ENCODE data around the gene PLEKHH2.
"Not testable (repeated sequence)": the region's sequence is repeated elsewhere in the genome, so short reads cannot be mapped to it uniquely, and the experiment has no call there.

The PLEKHH2 gene

GRCh38 chr2:43717322-43717721 lies 80.3 kb downstream of the PLEKHH2 start:
- no peak for DNase-seq (ENCODE audit: low read depth)

- DNase-seq (ENCODE audit: low read depth): no peak
Measured at GRCh38 chr2:43718530-43719124, 81.6 kb downstream of the PLEKHH2 start.

- DNase-seq (ENCODE audit: low read depth): no peak
Measured at GRCh38 chr2:43724728-43725526, 87.9 kb downstream of the PLEKHH2 start.

- DNase-seq (ENCODE audit: low read depth): no peak
Measured at GRCh38 chr2:43725711-43726246, 88.7 kb downstream of the PLEKHH2 start.

- DNase-seq (ENCODE audit: low read depth): not testable (repeated sequence)
Measured at GRCh38 chr2:43726961-43727633, 90.0 kb downstream of the PLEKHH2 start.

GRCh38 chr2:43727634-43728014 lies 90.6 kb downstream of the PLEKHH2 start:
- no peak for DNase-seq (ENCODE audit: low read depth)

- DNase-seq (ENCODE audit: low read depth): no peak
Measured at GRCh38 chr2:43729491-43730174, 92.6 kb downstream of the PLEKHH2 start.

- DNase-seq (ENCODE audit: low read depth): no peak
Measured at GRCh38 chr2:43731211-43731610, 94.2 kb downstream of the PLEKHH2 start.

- DNase-seq (ENCODE audit: low read depth): no peak
Measured at GRCh38 chr2:43736637-43737036, 99.6 kb downstream of the PLEKHH2 start.

GRCh38 chr2:43737097-43737854 lies 100.2 kb downstream of the PLEKHH2 start:
- DNase-seq (ENCODE audit: low read depth): no peak

GRCh38 chr2:43737855-43738254 lies 100.8 kb downstream of the PLEKHH2 start:
- no peak for DNase-seq (ENCODE audit: low read depth)

- no peak for DNase-seq (ENCODE audit: low read depth)
Measured at GRCh38 chr2:43738257-43738656, 101.2 kb downstream of the PLEKHH2 start.

GRCh38 chr2:43743706-43744105 lies 106.6 kb downstream of the PLEKHH2 start:
- DNase-seq (ENCODE audit: low read depth): no peak

GRCh38 chr2:43745457-43745856 lies 108.4 kb downstream of the PLEKHH2 start:
- no peak for DNase-seq (ENCODE audit: low read depth)

- no peak for DNase-seq (ENCODE audit: low read depth)
Measured at GRCh38 chr2:43748333-43748732, 111.3 kb downstream of the PLEKHH2 start.

GRCh38 chr2:43749583-43749982 lies 112.5 kb downstream of the PLEKHH2 start:
- no peak for DNase-seq (ENCODE audit: low read depth)

- DNase-seq (ENCODE audit: low read depth): no peak
Measured at GRCh38 chr2:43751476-43751990, 114.5 kb downstream of the PLEKHH2 start.

GRCh38 chr2:43752302-43752701 lies 115.2 kb downstream of the PLEKHH2 start:
- no peak for DNase-seq (ENCODE audit: low read depth)

GRCh38 chr2:43754180-43754579 lies 117.1 kb downstream of the PLEKHH2 start:
- no peak for DNase-seq (ENCODE audit: low read depth)

- no peak for DNase-seq (ENCODE audit: low read depth)
Measured at GRCh38 chr2:43758739-43759138, 121.7 kb downstream of the PLEKHH2 start.

- no peak for DNase-seq (ENCODE audit: low read depth)
Measured at GRCh38 chr2:43759195-43759594, 122.1 kb downstream of the PLEKHH2 start.
